DND-41 (cell line): ENCODE measurements around the gene DENND4B.

Experiments used
- EZH2 ChIP-seq: IDR thresholded peaks from 3 replicates; pipeline ENCODE4 v1.6.1; 2012; ENCODE audit warnings: borderline replicate concordance, low read depth, mild to moderate bottlenecking, moderate library complexity, low read length, inconsistent platforms; ENCODE audit not compliant: severe bottlenecking
- TF ChIP-seq, protein P1 (sequence below): IDR thresholded peaks from 2 replicates; pipeline ENCODE4 v1.5.1; 2012; ENCODE audit warnings: borderline replicate concordance, low read length, moderate library complexity, mild to moderate bottlenecking; ENCODE audit not compliant: poor library complexity, severe bottlenecking; ENCODE audit errors: extremely low read depth

DNA sequence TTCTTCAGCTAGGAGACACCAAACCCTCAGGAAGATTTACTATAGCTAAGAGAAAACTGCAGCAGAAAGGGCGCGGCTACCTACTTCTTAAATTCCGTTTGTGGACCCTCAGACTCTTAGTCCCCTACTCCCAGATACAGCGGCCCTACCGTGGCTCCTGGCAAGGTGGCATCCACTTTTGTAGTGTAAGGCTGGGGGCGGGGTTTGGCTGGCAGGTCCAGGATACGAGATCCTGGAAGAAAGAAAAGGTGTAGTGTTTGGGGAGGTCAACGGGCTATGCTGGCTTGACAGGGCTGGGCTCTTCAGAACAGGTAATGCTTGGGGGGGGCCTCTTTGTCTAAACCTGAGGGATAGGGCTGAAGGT is 21.5 kb upstream of the DENND4B start:
- TF ChIP-seq, protein P1, sequence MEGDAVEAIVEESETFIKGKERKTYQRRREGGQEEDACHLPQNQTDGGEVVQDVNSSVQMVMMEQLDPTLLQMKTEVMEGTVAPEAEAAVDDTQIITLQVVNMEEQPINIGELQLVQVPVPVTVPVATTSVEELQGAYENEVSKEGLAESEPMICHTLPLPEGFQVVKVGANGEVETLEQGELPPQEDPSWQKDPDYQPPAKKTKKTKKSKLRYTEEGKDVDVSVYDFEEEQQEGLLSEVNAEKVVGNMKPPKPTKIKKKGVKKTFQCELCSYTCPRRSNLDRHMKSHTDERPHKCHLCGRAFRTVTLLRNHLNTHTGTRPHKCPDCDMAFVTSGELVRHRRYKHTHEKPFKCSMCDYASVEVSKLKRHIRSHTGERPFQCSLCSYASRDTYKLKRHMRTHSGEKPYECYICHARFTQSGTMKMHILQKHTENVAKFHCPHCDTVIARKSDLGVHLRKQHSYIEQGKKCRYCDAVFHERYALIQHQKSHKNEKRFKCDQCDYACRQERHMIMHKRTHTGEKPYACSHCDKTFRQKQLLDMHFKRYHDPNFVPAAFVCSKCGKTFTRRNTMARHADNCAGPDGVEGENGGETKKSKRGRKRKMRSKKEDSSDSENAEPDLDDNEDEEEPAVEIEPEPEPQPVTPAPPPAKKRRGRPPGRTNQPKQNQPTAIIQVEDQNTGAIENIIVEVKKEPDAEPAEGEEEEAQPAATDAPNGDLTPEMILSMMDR: no peak
- no peak for TF ChIP-seq EZH2
